ENCODE measurements around the gene RAB19.
A peak's percentile ranks its signal among the peaks of the same experiment; 100 is the strongest.

RAB19 gene

DNA sequence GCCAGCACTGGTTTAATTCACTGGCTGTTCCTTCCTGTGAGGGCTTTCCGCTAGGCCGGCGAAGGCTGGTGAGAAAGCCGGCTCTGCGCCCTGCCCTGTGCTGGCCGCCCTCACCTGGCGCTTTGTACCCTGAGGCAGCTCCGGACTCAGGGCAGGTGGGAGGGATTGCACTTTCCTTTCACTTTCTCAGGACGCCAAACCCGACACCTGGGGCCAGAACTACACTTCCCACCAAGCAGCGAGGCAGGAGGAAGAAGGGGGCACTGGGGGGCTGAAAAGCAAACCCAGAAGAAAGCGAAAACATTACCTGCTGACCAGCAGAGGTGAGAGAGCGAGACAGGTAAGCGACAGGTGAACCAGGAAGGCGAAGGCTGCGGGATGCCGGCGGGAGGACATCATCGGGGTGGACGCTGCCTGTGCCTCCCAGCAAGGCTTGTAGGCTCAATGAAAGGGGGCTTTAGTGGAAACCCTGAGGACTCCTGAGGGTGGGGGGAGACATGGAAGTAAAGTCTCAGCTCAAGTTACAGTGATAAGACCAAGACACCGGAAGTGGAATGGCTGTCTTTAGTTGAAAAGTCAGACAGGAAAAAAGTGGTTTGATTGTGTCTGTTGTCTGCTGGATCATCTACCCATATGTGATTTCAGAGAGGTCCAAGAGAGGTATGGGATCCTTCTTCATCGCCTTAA lies at the start of gene RAB19:
TSS of gene RAB19 (plus strand) at position 181 of the 687 bp plus-strand sequence. CDS start 3,589 bp downstream, outside the sequence.
- DNase-seq = peak; percentile 70

DNA sequence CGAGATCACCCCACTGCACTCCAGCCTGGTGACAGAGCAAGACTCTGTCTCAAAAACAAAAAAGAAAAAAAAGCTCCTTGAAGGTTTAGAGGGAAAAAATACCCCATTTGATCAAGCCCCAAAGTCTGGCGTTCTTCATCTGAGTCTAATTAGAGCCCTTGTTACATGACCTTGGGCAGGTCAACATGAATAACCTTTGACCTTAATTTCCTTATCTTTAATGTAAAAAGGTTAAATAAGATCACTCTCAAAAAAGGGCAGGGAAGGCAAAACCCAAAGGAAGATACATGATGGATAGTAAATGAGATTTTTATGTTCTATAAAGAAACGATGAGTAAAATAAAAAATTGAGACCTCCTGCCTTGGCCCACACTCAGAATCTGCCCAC lies 45.8 kb upstream of the RAB19 start:
- DNase-seq = no peak

GRCh38 chr7:140358412-140359051 lies 45.3 kb upstream of the RAB19 start:
- peak; percentile 49 for DNase-seq

GRCh38 chr7:140360697-140361229 lies 43.1 kb upstream of the RAB19 start:
- DNase-seq = no peak

DNA sequence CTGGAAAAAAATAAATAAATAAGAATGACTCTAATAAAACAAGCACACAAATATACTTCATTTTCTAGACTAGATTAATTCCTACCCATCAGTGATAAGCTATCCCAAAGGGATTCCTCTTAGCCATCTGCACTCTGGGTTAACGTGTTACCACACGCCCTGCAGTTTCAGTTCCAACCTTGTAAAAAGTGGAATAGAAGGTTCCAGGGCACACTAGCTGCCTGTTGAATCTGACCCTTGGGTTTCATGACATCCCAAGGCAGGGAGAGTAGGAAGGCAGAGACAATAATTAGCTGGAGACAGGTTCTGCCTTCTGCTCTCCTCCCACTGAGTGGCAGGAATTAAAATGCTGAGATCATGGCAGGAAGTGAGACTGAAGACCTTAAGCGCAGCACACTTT lies 39.0 kb upstream of the RAB19 start:
- DNase-seq = no peak

GRCh38 chr7:140367528-140367927 lies 36.3 kb upstream of the RAB19 start:
- DNase-seq = no peak

- no peak for DNase-seq
Observed at GRCh38 chr7:140369294-140369693, 34.6 kb upstream of the RAB19 start.

DNA sequence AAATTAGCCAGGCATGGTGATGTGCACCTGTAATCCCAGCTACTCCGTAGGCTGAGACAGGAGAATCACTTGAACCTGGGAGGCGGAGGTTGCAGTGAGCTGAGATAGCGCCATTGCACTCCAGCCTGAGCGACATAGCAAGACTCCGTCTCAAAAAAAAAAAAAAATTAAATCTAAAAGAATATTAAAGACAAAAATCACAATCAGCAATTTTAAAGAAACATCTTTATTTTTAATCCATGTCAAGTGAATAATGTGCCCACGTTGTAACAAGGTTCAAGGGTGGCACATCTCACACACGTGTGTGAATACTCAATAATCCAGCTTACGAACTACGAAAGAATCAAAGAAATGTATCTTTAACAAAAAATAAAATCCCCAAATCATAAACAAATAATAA lies 28.5 kb upstream of the RAB19 start:
- no peak for DNase-seq

- DNase-seq = peak; percentile 40
Observed at GRCh38 chr7:140375892-140376730, 27.7 kb upstream of the RAB19 start.

- no peak for DNase-seq
Observed at GRCh38 chr7:140383954-140384713, 19.7 kb upstream of the RAB19 start.

- no peak for DNase-seq
Observed at GRCh38 chr7:140384894-140385545, 18.8 kb upstream of the RAB19 start.

DNA sequence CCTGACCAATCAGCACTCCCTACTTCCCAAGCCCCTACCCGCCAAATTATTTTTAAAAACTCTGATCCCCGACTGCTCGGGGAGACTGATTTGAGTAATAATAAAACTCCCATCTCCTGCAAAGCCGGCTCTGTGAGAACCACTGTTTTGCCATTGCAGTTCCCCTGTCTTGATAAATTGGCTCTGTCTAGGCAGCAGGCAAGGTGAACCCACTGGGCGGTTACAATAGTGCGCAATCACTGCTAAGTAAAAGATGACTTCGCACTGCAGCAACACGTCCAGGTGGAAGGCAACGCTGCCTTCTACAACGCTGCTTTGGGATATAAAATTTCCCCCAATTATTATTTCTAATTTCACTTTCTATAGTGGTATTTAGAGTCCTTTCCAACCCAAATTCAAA lies 14.4 kb upstream of the RAB19 start:
- no peak for DNase-seq

- no peak for DNase-seq
Observed at GRCh38 chr7:140390034-140390433, 13.8 kb upstream of the RAB19 start.

DNA sequence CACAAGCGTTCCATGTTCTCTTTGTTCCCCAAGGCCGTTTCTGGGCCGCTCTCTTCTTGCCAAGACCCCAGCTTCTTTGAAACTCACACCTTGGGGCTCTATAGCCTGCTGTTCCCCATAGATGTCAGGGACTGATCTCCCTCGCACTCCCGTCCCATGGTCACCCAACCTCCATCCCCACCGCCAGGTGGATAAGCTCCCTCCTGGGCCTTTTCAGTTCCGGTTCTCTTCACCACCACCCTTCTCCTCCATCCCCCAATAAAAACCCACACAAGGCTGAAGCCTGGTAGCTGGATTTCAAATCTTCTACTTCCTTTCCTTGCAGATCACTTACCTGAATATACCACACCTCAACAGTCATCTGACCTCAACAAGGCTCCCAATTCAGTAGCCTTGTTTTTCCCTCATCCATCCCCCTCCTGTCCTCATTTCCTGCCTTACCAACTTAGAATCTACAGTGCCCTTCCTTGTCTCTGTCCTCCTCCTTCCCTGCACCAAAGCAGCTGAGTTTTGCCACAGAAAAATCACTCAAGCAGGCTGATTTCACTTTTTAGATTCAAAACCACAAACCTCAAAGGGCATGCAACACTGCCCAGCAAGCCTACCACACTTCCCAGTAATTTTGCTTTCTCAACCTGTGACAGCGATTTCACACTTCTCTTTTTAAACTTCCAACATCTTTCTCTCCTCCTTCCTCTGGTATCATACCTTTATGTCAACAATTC lies 13.2 kb upstream of the RAB19 start:
- no peak for DNase-seq

- no peak for DNase-seq
Observed at GRCh38 chr7:140391634-140392033, 12.2 kb upstream of the RAB19 start.

- no peak for DNase-seq
Observed at GRCh38 chr7:140393756-140394306, 10.0 kb upstream of the RAB19 start.

DNA sequence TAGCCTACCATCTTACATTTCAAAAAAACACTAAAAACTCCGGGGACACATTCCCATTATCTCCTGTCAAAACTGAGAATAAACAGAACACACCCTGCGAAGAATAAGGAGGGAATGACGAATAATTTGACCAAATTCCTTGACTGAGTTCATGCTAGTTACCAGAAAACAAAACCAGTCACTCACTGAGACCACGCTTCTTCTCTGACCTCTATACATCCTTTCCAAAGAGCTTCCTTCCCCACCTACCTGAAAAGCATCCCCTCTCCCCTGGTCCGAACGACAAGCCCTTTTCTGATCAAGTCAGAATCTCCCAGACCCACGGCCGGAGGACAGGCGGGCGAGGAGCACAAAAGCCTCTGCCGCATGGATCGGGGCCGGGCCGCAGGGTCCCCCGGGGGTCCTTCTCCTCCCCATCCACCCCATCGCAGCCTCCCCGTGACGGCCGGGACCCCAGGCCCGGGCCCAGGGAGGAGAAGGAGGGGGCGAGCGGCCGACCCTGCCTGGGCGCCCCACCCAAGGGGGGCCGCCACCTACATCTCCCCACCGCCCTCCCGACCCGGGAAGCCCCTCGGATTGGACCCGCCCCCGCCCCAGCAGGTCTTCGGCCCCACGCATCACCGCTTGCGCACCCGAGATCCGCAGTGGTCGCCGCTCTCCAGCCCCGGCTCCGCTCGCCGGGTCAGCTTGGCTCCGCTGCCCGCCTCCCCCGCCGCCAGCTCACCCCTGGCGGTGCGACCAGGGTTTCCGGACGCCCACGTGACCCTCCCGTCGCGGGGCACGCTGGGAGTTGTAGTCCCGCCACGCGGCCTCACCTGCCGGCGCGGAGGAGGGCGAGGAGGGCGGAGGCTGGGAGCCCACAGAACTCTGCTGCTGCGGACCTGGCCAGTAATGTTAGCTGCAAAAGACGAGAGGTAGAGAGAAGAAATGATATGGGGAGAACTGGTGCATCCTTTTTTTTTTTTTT lies 5.8 kb upstream of the RAB19 start, which contains the start of gene SLC37A3:
TSS of gene SLC37A3 (minus strand) at position 747 of the 967 bp plus-strand sequence. CDS start 16,004 bp downstream, outside the sequence.
- DNase-seq = peak; percentile 84

GRCh38 chr7:140398821-140399220 lies 5.0 kb upstream of the RAB19 start:
- no peak for DNase-seq

GRCh38 chr7:140400381-140400780 lies 3.5 kb upstream of the RAB19 start:
- no peak for DNase-seq
